Kidney (tissue), 14 donors: ENCODE data around the gene PEAK1. TPM values are rescaled to one million over a fixed set of nuclear protein-coding genes. Genes with fewer than 3 reads are reported as not detected.

ENCODE experiments used
- DNase-seq, 5 donors: peaks; one replicate each; pipeline ENCODE4 v3.0.0-alpha.2; 2013 to 2020
- FAIRE-seq: peaks from 2 replicates; lab custom pipeline; 2012; peaks lifted over from hg19 to GRCh38; lab: Jason Lieb, UNC
- H3K27ac ChIP-seq, 2 donors: one replicate each; pipeline ENCODE4 v1.7.0; 2013; ENCODE audit warnings: low read depth in 2 of 2, low read length in 2 of 2, inconsistent platforms in 1 of 2
- H3K27me3 ChIP-seq: one replicate; pipeline ENCODE4 v1.7.1; 2013; ENCODE audit warnings: low read length, inconsistent platforms; ENCODE audit not compliant: control insufficient read depth, insufficient read depth
- H3K36me3 ChIP-seq, 3 donors: one replicate each; pipeline versions ENCODE4 v1.7.0 to v1.7.1; 2013; ENCODE audit warnings: low read length in 3 of 3, control low read depth in 1 of 3, inconsistent platforms in 1 of 3; ENCODE audit not compliant: insufficient read depth in 3 of 3, control insufficient read depth in 2 of 3
- H3K4me1 ChIP-seq, 3 donors: one replicate each; pipeline versions ENCODE4 v1.7.0 to v1.7.1; 2013; ENCODE audit warnings: low read length in 3 of 3, inconsistent platforms in 1 of 3, low read depth in 1 of 3; ENCODE audit not compliant: control insufficient read depth in 2 of 3, insufficient read depth in 2 of 3
- H3K4me3 ChIP-seq, 3 donors: one replicate each; pipeline versions ENCODE4 v1.7.0 to v1.8.1; 2013; ENCODE audit warnings: low read length in 3 of 3, control low read depth in 1 of 3, inconsistent platforms in 1 of 3
- H3K9ac ChIP-seq, 3 donors: one replicate each; pipeline versions ENCODE4 v1.7.0 to v1.7.1; 2013; ENCODE audit warnings: low read length in 3 of 3, control low read depth in 1 of 3, inconsistent platforms in 1 of 3
- H3K9me3 ChIP-seq, 3 donors: one replicate each; pipeline versions ENCODE4 v1.7.0 to v1.7.1; 2013; ENCODE audit warnings: low read length in 3 of 3, control low read depth in 1 of 3, inconsistent platforms in 1 of 3; ENCODE audit not compliant: control insufficient read depth in 2 of 3, insufficient read depth in 1 of 3
- intact Hi-C: fragments of 100-400 bp; cut with DNase I; formaldehyde crosslinking; loops from one replicate; pipeline ENCODE4 v1.11.1; 2022
- polyA plus RNA-seq: library from polyadenylated mRNA; stranded (reverse); fragments of 350-450 nt; fragmentation: Illumina TruSeq; extraction: RNeasy Lipid Tissue Mini Kit (QIAGEN cat#74804); gene quantifications from one replicate; pipeline ENCODE4 v1.2.3, GENCODE V29; 2014; ENCODE audit warnings: low read depth, low replicate concordance; ENCODE audit not compliant: insufficient read depth
- total RNA-seq: library from RNA; stranded (reverse); fragmentation: NEBNext Ultra II Directional; extraction: Animal tissue kit (Norgen Biotek cat#: 25700); gene quantifications from one replicate; pipeline ENCODE4 v1.2.1, GENCODE V29; 2021
- TF ChIP-seq, protein P1 (sequence below): IDR thresholded peaks from 3 replicates; pipeline ENCODE4 v1.5.1; 2012; ENCODE audit warnings: mild to moderate bottlenecking, moderate library complexity, borderline replicate concordance; ENCODE audit not compliant: insufficient read depth; ENCODE audit errors: extremely low read depth
- donor health status: control.
- donor health status: control.
- donor health status: control.
- donor health status: control.
- donor health status: control.
- donor health status: DM: yes; HTN: yes; CAD: no.
- donor health status: Normal renal cell carcinoma (clear cell type).

Gene PEAK1
- total and polyA plus RNA-seq, 2 donors from 2014 or later: 2.9 to 50.3 TPM

GRCh38 chr15:77085297-77085696 is 334.6 kb downstream of the PEAK1 start:
- TF ChIP-seq, protein P1, sequence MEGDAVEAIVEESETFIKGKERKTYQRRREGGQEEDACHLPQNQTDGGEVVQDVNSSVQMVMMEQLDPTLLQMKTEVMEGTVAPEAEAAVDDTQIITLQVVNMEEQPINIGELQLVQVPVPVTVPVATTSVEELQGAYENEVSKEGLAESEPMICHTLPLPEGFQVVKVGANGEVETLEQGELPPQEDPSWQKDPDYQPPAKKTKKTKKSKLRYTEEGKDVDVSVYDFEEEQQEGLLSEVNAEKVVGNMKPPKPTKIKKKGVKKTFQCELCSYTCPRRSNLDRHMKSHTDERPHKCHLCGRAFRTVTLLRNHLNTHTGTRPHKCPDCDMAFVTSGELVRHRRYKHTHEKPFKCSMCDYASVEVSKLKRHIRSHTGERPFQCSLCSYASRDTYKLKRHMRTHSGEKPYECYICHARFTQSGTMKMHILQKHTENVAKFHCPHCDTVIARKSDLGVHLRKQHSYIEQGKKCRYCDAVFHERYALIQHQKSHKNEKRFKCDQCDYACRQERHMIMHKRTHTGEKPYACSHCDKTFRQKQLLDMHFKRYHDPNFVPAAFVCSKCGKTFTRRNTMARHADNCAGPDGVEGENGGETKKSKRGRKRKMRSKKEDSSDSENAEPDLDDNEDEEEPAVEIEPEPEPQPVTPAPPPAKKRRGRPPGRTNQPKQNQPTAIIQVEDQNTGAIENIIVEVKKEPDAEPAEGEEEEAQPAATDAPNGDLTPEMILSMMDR: no peak
- no peak overlapping the region for H3K4me3 ChIP-seq
- H3K27me3 ChIP-seq: no peaks in the 10 kb centered on the region
- H3K9ac ChIP-seq: no peak overlapping the region
- FAIRE-seq (no peak), DNase-seq (no peak)
- H3K4me1 ChIP-seq: no peaks in the 10 kb centered on the region
- H3K36me3 ChIP-seq: no peaks in the 10 kb centered on the region
- no peaks in the 10 kb centered on the region for H3K9me3 ChIP-seq
- no peak overlapping the region for H3K27ac ChIP-seq
- intact Hi-C loops: no loop called here

DNA sequence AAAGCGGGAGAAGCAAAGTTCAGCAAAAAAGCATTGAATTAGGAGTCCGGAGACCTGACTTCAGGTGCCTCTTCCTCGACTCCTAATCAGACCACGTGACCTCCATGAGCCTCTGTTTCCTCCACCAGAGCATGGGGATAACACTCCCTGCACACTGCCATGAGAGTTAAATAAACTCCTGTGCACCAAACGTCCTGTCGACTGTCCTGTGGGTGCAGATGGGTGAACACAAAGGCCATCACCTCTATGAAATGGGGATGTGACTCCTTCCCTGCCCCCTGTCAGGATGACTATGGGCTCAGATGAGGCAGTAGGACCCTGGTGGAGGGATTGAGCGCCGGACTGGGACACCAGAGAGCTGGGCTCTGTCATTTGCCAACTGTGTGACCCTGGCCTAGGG is 335.5 kb downstream of the PEAK1 start:
- Histone ChIP-seq H3K4me3 (no peak overlapping the region), H3K9ac (no peak overlapping the region), H3K4me1 (no peaks in the 10 kb centered on the region), H3K36me3 (no peaks in the 10 kb centered on the region), H3K9me3 (no peaks in the 10 kb centered on the region), H3K27ac (no peak overlapping the region), H3K27me3 (no peaks in the 10 kb centered on the region)
- TF ChIP-seq, protein P1: no peak
- DNase-seq: no peak
- intact Hi-C loops: no loop called here
- FAIRE-seq: no peak

- peak; percentile 77 to 93 (median 86) for DNase-seq
- Histone ChIP-seq H3K9ac (no peak overlapping the region), H3K27me3 (no peaks in the 10 kb centered on the region), H3K27ac (no peak overlapping the region), H3K9me3 (no peaks in the 10 kb centered on the region), H3K4me1 (no peaks in the 10 kb centered on the region), H3K36me3 (no peaks in the 10 kb centered on the region), H3K4me3 (peak overlapping the region in 2 of 3 donors; percentile 3 to 45)
- TF ChIP-seq, protein P1: no peak
- FAIRE-seq: peak; percentile 44
- intact Hi-C loops: no loop called here
These were observed 336.3 kb downstream of the PEAK1 start for GRCh38 chr15:77083381-77084160.
